Caco-2 (cell line): Measurements from ENCODE around the gene GRM4. TPM values are rescaled to one million over a fixed set of nuclear protein-coding genes. Genes with fewer than 3 reads are reported as not detected.

Experiments used
- BruUV-seq: library from RNA; stranded (reverse); fragments of 400-500 nt; replicated peaks from 2 replicates; lab custom pipeline; 2021; lab: Mats Ljungman, UMichigan
- CTCF ChIA-PET: fragments of 300-600 bp; sonication (Branson Sonifier 250); formaldehyde crosslinking; loops from one replicate; lab custom pipeline; 2022; ENCODE audit warnings: antibody characterized with exemption; lab: Charles Lee
- POLR2A ChIA-PET: fragments of 300-600 bp; sonication (Branson Sonifier 250); formaldehyde crosslinking; loops from one replicate; lab custom pipeline; 2022; ENCODE audit warnings: antibody characterized with exemption; lab: Charles Lee
- DNase-seq, 2 experiments: peaks; one replicate each; pipeline versions ENCODE4 v3.0.0 to v3.0.0-alpha.2; 2020 to 2022
- H3K27me3 ChIP-seq: replicated peaks from 2 replicates; pipeline ENCODE4 v1.6.0; 2011; ENCODE audit warnings: low read length; ENCODE audit not compliant: control insufficient read depth, insufficient read depth
- H3K36me3 ChIP-seq: 2 replicates; pipeline ENCODE4 v1.5.1; 2011; ENCODE audit warnings: low read length; ENCODE audit not compliant: control insufficient read depth, insufficient read depth
- H3K4me1 ChIP-seq: fragments of 250-450 bp; sonication (Bioruptor Pico); 2 replicates; pipeline ENCODE4 v1.5.1; 2020; ENCODE audit warnings: mild to moderate bottlenecking
- H3K4me3 ChIP-seq: 2 replicates; pipeline ENCODE4 v1.5.1; 2011; ENCODE audit warnings: low read depth, mild to moderate bottlenecking, control low read depth, low read length
- H3K9me3 ChIP-seq: fragments of 250-450 bp; sonication (Bioruptor Pico); 2 replicates; pipeline ENCODE4 v1.5.1; 2020; ENCODE audit warnings: mild to moderate bottlenecking, moderate library complexity
- H3K27ac Mint-ChIP-seq: one replicate; pipeline ENCODE4 v1.8.0; 2022; ENCODE audit warnings: mixed read lengths; ENCODE audit not compliant: unreplicated experiment
- H3K27me3 Mint-ChIP-seq: one replicate; pipeline ENCODE4 v1.8.0; 2022; ENCODE audit warnings: mixed read lengths; ENCODE audit not compliant: insufficient read depth, unreplicated experiment
- H3K36me3 Mint-ChIP-seq: one replicate; pipeline ENCODE4 v1.8.0; 2022; ENCODE audit warnings: mild to moderate bottlenecking, mixed read lengths; ENCODE audit not compliant: insufficient read depth, unreplicated experiment
- H3K4me1 Mint-ChIP-seq: one replicate; pipeline ENCODE4 v1.8.0; 2022; ENCODE audit warnings: low read depth, mixed read lengths; ENCODE audit not compliant: unreplicated experiment
- H3K4me3 Mint-ChIP-seq: one replicate; pipeline ENCODE4 v1.8.0; 2022; ENCODE audit warnings: mild to moderate bottlenecking, moderate library complexity, mixed read lengths; ENCODE audit not compliant: unreplicated experiment
- H3K9me3 Mint-ChIP-seq: one replicate; pipeline ENCODE4 v1.8.0; 2022; ENCODE audit warnings: mixed read lengths; ENCODE audit not compliant: unreplicated experiment
- intact Hi-C: fragments of 100-400 bp; cut with micrococcal nuclease; formaldehyde crosslinking; loops from one replicate; pipeline ENCODE4 v1.10.0; 2022; ENCODE audit not compliant: unreplicated experiment
- total RNA-seq: library from RNA; stranded (reverse); gene quantifications from 2 replicates; pipeline ENCODE4 v1.2.3, GENCODE V29; 2022
- TF ChIP-seq, protein P1 (sequence below), 2 experiments: fragments of 200-600 bp in 1 of 2; IDR thresholded peaks; 1 replicate in 1 of 2; 2 replicates in 1 of 2; pipeline versions ENCODE4 v1.5.1 to v1.8.0; 2011 to 2022; ENCODE audit warnings: antibody characterized with exemption in 1 of 2, control low read depth in 1 of 2, inconsistent platforms in 1 of 2, low read depth in 1 of 2, low read length in 1 of 2, mild to moderate bottlenecking in 1 of 2, moderate library complexity in 1 of 2; ENCODE audit not compliant: insufficient read depth in 1 of 2, severe bottlenecking in 1 of 2, unreplicated experiment in 1 of 2

Gene GRM4
- total RNA-seq, 1 experiment from 2014 or later, result 0.09 TPM

DNA sequence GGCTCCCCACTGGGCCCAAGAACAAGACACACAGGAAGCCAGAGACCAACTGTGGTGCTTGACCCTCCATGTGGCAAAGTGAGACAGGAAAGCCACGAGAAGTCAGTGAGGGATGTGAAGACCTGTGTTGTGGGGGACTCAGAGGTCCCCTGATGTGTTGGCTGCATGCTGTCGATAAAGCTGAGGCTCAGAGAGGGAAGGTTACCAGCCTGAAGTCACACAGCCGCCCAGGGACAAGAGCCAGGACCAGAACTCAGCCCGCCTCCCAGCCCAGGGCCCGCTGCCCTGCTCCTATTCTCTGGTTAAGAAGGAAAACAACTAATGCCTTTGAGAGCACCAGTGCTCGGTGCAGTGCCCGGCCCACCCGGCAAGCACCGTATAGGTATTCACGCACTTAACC, 63.5 kb downstream of the GRM4 start:
- intact Hi-C loops, result no loop called here
- H3K36me3 Mint-ChIP-seq, result no peaks in the 10 kb centered on the region
- Histone ChIP-seq H3K36me3 (no peaks in the 10 kb centered on the region), H3K27me3 (no peaks in the 10 kb centered on the region), H3K9me3 (no peaks in the 10 kb centered on the region), H3K4me3 (no peak overlapping the region), H3K4me1 (no peaks in the 10 kb centered on the region)
- ChIA-PET CTCF (no interaction called here), POLR2A (no interaction called here)
- no peaks in the 10 kb centered on the region for H3K4me1 Mint-ChIP-seq
- H3K9me3 Mint-ChIP-seq, result no peaks in the 10 kb centered on the region
- no peak overlapping the region for H3K4me3 Mint-ChIP-seq
- BruUV-seq, result no TSS peak
- no peak for DNase-seq
- peaks cover 8% of the 10 kb centered on the region for H3K27me3 Mint-ChIP-seq
- TF ChIP-seq, protein P1, sequence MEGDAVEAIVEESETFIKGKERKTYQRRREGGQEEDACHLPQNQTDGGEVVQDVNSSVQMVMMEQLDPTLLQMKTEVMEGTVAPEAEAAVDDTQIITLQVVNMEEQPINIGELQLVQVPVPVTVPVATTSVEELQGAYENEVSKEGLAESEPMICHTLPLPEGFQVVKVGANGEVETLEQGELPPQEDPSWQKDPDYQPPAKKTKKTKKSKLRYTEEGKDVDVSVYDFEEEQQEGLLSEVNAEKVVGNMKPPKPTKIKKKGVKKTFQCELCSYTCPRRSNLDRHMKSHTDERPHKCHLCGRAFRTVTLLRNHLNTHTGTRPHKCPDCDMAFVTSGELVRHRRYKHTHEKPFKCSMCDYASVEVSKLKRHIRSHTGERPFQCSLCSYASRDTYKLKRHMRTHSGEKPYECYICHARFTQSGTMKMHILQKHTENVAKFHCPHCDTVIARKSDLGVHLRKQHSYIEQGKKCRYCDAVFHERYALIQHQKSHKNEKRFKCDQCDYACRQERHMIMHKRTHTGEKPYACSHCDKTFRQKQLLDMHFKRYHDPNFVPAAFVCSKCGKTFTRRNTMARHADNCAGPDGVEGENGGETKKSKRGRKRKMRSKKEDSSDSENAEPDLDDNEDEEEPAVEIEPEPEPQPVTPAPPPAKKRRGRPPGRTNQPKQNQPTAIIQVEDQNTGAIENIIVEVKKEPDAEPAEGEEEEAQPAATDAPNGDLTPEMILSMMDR (IDR thresholded peaks at IDR 0.05; ENCODE audit: insufficient read depth in 1 of 2, low read depth in 1 of 2, low read length in 1 of 2, severe bottlenecking in 1 of 2, unreplicated experiment in 1 of 2), result no peak
- H3K27ac Mint-ChIP-seq, result no peak overlapping the region

DNA sequence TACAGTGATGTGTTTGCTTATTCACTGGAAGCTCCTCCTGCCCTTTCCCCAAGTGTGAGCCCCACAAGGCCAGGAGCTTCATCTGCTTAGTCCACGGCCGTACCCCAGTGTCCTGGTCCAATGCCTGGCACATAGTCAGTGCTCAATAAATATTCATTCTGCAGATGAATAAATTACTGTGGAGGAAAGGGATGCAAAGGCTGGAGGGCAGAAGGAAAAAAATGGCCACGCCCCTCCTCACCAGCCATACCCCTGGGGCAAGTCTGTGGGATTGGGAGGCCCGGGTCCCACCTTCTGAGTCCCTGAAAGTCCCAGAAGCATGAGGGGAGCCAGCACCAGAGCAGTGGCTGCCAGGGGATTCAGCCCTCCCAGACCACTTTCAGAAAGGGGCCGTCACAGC, 65.5 kb downstream of the GRM4 start:
- H3K27me3 Mint-ChIP-seq, result peaks cover 8% of the 10 kb centered on the region
- H3K36me3 Mint-ChIP-seq, result no peaks in the 10 kb centered on the region
- ChIA-PET POLR2A (no interaction called here), CTCF (no interaction called here)
- H3K4me3 Mint-ChIP-seq, result no peak overlapping the region
- TF ChIP-seq, protein P1 (IDR thresholded peaks at IDR 0.05; ENCODE audit: insufficient read depth in 1 of 2, low read depth in 1 of 2, low read length in 1 of 2, severe bottlenecking in 1 of 2, unreplicated experiment in 1 of 2), result no peak
- H3K4me1 ChIP-seq, result no peaks in the 10 kb centered on the region
- H3K27me3 ChIP-seq, result no peaks in the 10 kb centered on the region
- H3K9me3 ChIP-seq, result no peaks in the 10 kb centered on the region
- no peaks in the 10 kb centered on the region for H3K4me1 Mint-ChIP-seq
- no TSS peak for BruUV-seq
- no peak overlapping the region for H3K4me3 ChIP-seq
- no peak for DNase-seq
- H3K27ac Mint-ChIP-seq, result no peak overlapping the region
- no peaks in the 10 kb centered on the region for H3K9me3 Mint-ChIP-seq
- no peaks in the 10 kb centered on the region for H3K36me3 ChIP-seq
- intact Hi-C loops, result no loop called here

DNA sequence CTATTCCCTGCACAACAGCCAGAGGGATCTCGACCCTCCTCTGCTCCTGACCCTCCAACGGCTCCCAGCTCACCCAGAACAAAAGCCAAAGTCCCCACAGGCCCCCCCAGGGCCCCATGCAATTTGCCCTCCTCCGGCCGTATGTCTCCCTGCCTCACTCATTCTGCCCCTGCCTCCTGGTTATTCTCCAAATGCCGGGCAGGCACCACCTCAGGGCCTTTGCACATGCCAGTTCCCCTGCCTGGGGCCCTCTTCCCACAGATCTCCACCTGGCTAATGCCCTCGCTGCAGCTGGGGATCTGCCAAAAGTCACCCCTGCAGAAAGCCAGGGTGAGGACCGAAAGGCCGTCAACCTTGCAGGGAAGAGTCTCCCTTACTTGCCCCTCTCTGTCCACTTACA, 66.0 kb downstream of the GRM4 start:
- no peaks in the 10 kb centered on the region for H3K9me3 ChIP-seq
- no TSS peak for BruUV-seq
- Mint-ChIP-seq H3K4me1 (no peaks in the 10 kb centered on the region), H3K4me3 (no peak overlapping the region), H3K27me3 (peaks cover 8% of the 10 kb centered on the region), H3K9me3 (no peaks in the 10 kb centered on the region), H3K27ac (no peak overlapping the region), H3K36me3 (no peaks in the 10 kb centered on the region)
- POLR2A ChIA-PET, result no interaction called here
- H3K27me3 ChIP-seq, result no peaks in the 10 kb centered on the region
- H3K4me3 ChIP-seq, result no peak overlapping the region
- DNase-seq, result no peak
- intact Hi-C loops, result no loop called here
- H3K4me1 ChIP-seq, result no peaks in the 10 kb centered on the region
- CTCF ChIA-PET, result no interaction called here
- TF ChIP-seq, protein P1 (IDR thresholded peaks at IDR 0.05; ENCODE audit: insufficient read depth in 1 of 2, low read depth in 1 of 2, low read length in 1 of 2, severe bottlenecking in 1 of 2, unreplicated experiment in 1 of 2), result no peak
- H3K36me3 ChIP-seq, result no peaks in the 10 kb centered on the region
